Lung (tissue), 12 donors: ENCODE data around the gene INKA2. TPM values are rescaled to one million over a fixed set of nuclear protein-coding genes. Genes with fewer than 3 reads are reported as not detected.

ENCODE experiments used
- ATAC-seq: fragments of 200-7000 bp; cut with Tn5 transposase; one replicate; pipeline ENCODE4 v1.9.1; 2020; ENCODE audit warnings: moderate number of reproducible peaks; ENCODE audit not compliant: insufficient read depth, low FRiP score
- DNase-seq, 3 donors: peaks; one replicate each; pipeline ENCODE4 v3.0.0-alpha.2; 2013 to 2017
- H3K27ac ChIP-seq, 2 donors: one replicate each; pipeline ENCODE4 v1.5.1; 2013; ENCODE audit warnings: mild to moderate bottlenecking in 2 of 2, moderate library complexity in 2 of 2, control low read depth in 1 of 2, inconsistent platforms in 1 of 2, low read depth in 1 of 2, low read length in 1 of 2
- H3K27me3 ChIP-seq, 3 donors: one replicate each; pipeline ENCODE4 v1.5.1; 2013; ENCODE audit warnings: low read length in 2 of 3; ENCODE audit not compliant: control insufficient read depth in 3 of 3, insufficient read depth in 3 of 3
- H3K36me3 ChIP-seq, 4 donors: one replicate each; pipeline ENCODE4 v1.5.1; 2013; ENCODE audit warnings: low read length in 4 of 4, mild to moderate bottlenecking in 1 of 4, moderate library complexity in 1 of 4; ENCODE audit not compliant: control insufficient read depth in 4 of 4, insufficient read depth in 4 of 4
- H3K4me1 ChIP-seq, 5 donors: one replicate each; pipeline ENCODE4 v1.5.1; 2013; ENCODE audit warnings: low read length in 5 of 5, mild to moderate bottlenecking in 2 of 5, moderate library complexity in 1 of 5; ENCODE audit not compliant: control insufficient read depth in 5 of 5, insufficient read depth in 5 of 5
- H3K4me3 ChIP-seq: one replicate; pipeline ENCODE4 v1.5.1; 2013; ENCODE audit warnings: mild to moderate bottlenecking, control low read depth, moderate library complexity
- H3K9ac ChIP-seq, 2 donors: one replicate each; pipeline ENCODE4 v1.5.1; 2013; ENCODE audit warnings: low read length in 2 of 2, control low read depth in 1 of 2; ENCODE audit not compliant: insufficient read depth in 1 of 2
- H3K9me3 ChIP-seq, 4 donors: one replicate each; pipeline ENCODE4 v1.5.1; 2013; ENCODE audit warnings: low read length in 3 of 4, mild to moderate bottlenecking in 1 of 4, moderate library complexity in 1 of 4; ENCODE audit not compliant: control insufficient read depth in 4 of 4, insufficient read depth in 3 of 4
- WGBS, 2 donors: extraction: QIAGEN DNeasy Blood & Tissue Kit; methylation state at CpG; one replicate each; pipeline ENCODE4 v1.1.7; 2013; 5-methylcytosine and 5-hydroxymethylcytosine counted together
- polyA plus RNA-seq, 2 donors: library from polyadenylated mRNA; stranded (reverse); fragments of 200-250 nt; gene quantifications; one replicate each; pipeline ENCODE4 v1.2.1, GENCODE V29; 2013
- total RNA-seq, 2 donors: library from RNA; depleted of rRNA in 1 of 2; stranded (reverse); fragments of >200 nt in 1 of 2; gene quantifications; one replicate each; pipeline ENCODE4 v1.2.1, GENCODE V29; 2014 to 2021
- TF ChIP-seq, protein P1 (sequence below): IDR thresholded peaks from 2 replicates; pipeline ENCODE4 v1.5.1; 2012; ENCODE audit warnings: mild to moderate bottlenecking; ENCODE audit errors: control extremely low read depth, extremely low read depth
- donor health status: control.
- donor health status: control.
- donor health status: Bipolar disorder and iron deficiency.
- donor health status: healthy.
- donor health status: DM: yes; HTN: yes; CAD: no.

The INKA2 gene
- total and polyA plus RNA-seq, 4 donors, result 2.3 to 12.5 (median 4.4) TPM

DNA sequence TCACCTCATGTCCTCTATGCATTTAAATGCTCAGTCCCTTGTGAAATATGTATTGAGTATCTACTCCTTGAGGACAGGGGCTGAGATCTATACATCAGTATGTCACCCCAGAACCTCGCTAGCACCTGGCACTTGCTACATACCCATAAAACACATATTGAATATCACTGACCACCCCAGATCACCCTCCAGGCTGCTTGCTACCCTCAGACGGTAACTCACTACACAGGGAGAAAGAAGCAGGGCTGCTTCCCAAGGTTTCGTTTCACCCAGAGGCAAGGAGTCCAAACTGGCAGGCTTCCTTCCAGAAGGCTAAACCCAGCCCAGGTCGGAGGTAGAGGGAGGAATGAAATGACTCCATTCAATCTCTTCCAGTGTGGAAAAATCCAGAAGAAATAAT, 8.5 kb downstream of the INKA2 start:
- TF ChIP-seq, protein P1, sequence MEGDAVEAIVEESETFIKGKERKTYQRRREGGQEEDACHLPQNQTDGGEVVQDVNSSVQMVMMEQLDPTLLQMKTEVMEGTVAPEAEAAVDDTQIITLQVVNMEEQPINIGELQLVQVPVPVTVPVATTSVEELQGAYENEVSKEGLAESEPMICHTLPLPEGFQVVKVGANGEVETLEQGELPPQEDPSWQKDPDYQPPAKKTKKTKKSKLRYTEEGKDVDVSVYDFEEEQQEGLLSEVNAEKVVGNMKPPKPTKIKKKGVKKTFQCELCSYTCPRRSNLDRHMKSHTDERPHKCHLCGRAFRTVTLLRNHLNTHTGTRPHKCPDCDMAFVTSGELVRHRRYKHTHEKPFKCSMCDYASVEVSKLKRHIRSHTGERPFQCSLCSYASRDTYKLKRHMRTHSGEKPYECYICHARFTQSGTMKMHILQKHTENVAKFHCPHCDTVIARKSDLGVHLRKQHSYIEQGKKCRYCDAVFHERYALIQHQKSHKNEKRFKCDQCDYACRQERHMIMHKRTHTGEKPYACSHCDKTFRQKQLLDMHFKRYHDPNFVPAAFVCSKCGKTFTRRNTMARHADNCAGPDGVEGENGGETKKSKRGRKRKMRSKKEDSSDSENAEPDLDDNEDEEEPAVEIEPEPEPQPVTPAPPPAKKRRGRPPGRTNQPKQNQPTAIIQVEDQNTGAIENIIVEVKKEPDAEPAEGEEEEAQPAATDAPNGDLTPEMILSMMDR, result no peak
- DNase-seq (no peak), ATAC-seq (no peak)
- Histone ChIP-seq H3K4me3 (no peak overlapping the region), H3K9ac (no peak overlapping the region), H3K36me3 (peaks cover 0 to 8% (median 0%) of the 10 kb centered on the region in 4 donors), H3K9me3 (no peaks in the 10 kb centered on the region), H3K27ac (no peak overlapping the region), H3K27me3 (no peaks in the 10 kb centered on the region), H3K4me1 (peaks cover 7 to 42% (median 18%) of the 10 kb centered on the region in 5 donors)
- 89 to 92% methylated on average over 4 of the region's 4 CpGs for WGBS, 2 donors

DNA sequence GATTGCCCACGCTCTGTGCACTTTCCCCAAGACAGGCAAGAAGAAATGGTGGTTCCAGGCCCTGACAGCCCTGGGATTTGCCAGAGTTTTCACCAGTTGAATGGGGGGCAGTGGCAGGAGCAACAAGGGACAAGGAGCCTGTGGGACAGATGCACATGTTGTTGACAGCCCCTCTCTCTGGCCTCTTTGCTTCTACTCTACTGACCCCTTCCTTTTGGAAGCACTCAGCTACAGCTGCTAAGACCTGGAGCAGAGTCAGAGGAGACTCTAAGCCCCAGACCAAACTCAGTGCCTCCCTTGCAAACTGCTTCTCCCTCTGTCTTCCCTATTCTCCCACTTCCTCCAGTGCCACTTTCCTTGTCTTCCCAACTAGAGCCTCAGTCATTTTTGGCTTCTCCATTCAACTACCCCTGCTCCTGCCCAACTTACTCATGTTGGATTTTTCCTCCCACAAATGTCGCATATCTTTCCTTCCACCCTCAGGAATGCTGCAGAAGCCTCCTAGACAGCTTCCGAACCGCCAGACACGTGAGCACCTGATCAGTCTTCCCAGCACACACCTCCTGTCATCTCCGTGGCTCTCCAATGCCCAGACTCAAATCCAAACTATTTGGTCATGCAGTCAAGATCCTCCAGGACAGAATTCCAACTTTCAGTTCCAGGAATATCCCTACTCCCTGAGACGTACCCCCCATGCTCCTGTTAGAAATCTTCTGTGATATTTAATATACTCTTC, 9.1 kb downstream of the INKA2 start:
- H3K27ac ChIP-seq, result peak overlapping the region in 1 of 2 donors; percentile 42
- 83 to 91% methylated on average over 7 of the region's 7 CpGs for WGBS, 2 donors
- ATAC-seq (no peak), DNase-seq (no peak)
- H3K9me3 ChIP-seq, result no peaks in the 10 kb centered on the region
- no peaks in the 10 kb centered on the region for H3K27me3 ChIP-seq
- no peak overlapping the region for H3K9ac ChIP-seq
- TF ChIP-seq, protein P1, result no peak
- no peak overlapping the region for H3K4me3 ChIP-seq
- H3K36me3 ChIP-seq, result peaks cover 0 to 8% (median 0%) of the 10 kb centered on the region in 4 donors
- peaks cover 6 to 37% (median 16%) of the 10 kb centered on the region in 5 donors for H3K4me1 ChIP-seq

DNA sequence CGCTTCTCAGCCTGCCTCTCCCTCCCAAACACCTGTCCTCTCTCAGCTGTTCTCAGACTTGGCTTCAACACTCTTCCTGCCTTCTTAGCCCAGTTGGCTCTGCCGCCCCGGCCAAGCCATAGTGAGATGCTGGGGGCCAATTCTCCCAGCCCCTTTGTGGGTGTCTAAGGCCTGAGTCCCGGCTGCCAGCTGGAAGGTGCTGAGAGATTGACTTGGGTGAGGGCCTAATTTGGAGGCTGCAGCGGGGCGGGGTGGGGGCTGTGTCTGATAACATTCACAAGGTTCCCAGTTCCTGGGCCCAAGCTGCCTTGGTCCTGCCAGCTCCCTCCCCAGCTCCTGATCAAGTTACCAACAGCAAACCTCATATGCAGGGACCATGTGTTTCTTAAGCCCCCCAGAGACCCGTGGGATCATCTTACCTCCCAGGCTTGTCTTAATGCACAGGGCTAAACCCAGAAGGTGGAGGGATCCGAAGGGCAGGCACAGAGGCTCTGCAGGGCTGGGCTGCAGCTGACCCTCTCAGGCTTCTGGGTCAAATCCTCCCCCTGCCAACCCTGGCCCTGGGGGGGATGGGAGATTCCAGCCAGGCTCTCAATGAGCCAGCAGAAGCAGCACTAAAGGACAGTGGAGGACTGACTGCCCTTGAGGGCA, 9.8 kb downstream of the INKA2 start:
- Histone ChIP-seq H3K9me3 (no peaks in the 10 kb centered on the region), H3K27ac (peak overlapping the region in 1 of 2 donors; percentile 42), H3K36me3 (peaks cover 0 to 8% (median 0%) of the 10 kb centered on the region in 4 donors), H3K4me3 (no peak overlapping the region), H3K4me1 (peaks cover 6 to 31% (median 15%) of the 10 kb centered on the region in 5 donors), H3K9ac (no peak overlapping the region), H3K27me3 (no peaks in the 10 kb centered on the region)
- TF ChIP-seq, protein P1, result no peak
- ATAC-seq (no peak), DNase-seq (no peak)
- WGBS, 2 donors, result 73 to 77% methylated on average over 8 of the region's 8 CpGs
